GM12878 (cell line): ENCODE measurements around the gene CLDN14. TPM values are rescaled to one million over a fixed set of nuclear protein-coding genes. Genes with fewer than 3 reads are reported as not detected.

Source experiments
- NRF1 ChIP-seq: conservative IDR thresholded peaks from 2 replicates; pipeline ENCODE4 v1.6.1; 2011; ENCODE audit warnings: mild to moderate bottlenecking, low read depth, low read length, improper control_type of control experiment
- polyA plus RNA-seq, 11 experiments: library from polyadenylated mRNA; depleted of rRNA in 4 of 11; unstranded in 6 of 11; stranded (reverse) in 5 of 11; fragments of >200 nt; fragmentation: Nextera tagmentation in 4 of 11; fragmentation: Illumina TruSeq in 1 of 11; extraction: Ambion mirVana in 4 of 11; extraction: Trizol in 1 of 11; gene quantifications; 1 replicate in 1 of 11; 2 replicates in 10 of 11; pipeline versions ENCODE4 v1.2.1 to v1.2.3, GENCODE V29; 2011 to 2016; ENCODE audit warnings: inconsistent platforms in 2 of 11, missing spikeins in 2 of 11, low read depth in 1 of 11
- total RNA-seq, 4 experiments: library from RNA; depleted of rRNA in 3 of 4; stranded (reverse); fragments of >200 nt in 3 of 4; fragmentation: Illumina TruSeq in 1 of 4; extraction: Trizol in 1 of 4; gene quantifications; 2 replicates each; pipeline versions ENCODE4 v1.2.1 to v1.2.3, GENCODE V29; 2013 to 2021

The CLDN14 gene
- total and polyA plus RNA-seq, 10 of the 15 experiments (the other 5 are each of a cell fraction or from before 2014, with no cell fraction given): 0.90 to 19.4 (median 6.6) TPM

DNA sequence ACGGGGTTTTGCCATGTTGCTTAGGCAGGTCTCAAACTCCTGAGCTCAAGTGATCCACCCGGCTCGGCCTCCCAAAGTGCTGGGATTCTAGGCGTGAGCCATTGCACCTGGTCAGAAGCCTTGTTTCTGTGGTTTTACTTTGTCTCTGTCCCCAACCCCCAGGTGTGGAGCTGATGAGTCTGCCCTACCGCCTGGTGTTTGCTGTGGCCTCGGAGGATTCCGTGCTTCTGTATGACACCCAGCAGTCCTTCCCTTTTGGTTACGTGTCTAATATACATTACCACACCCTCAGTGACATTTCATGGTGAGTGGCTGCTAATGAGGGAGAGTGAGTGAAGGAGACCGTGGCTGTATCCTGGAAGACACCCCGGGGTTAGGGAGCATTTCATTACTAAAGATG, 68.6 kb downstream of the CLDN14 start (continued):
- no peak for TF ChIP-seq NRF1

Other genes with a start within 250 kb of the CLDN14 start
- gene MORC3, start 159.9 kb downstream of the CLDN14 start, total RNA-seq (2014; rRNA removed): 18.7 and 20.5 TPM in 2 replicates
- gene MORC3, start 159.9 kb downstream of the CLDN14 start, total RNA-seq (2014; rRNA removed; fragmentation: Illumina TruSeq; extraction: Trizol): 29.9 and 31.6 TPM in 2 replicates
- 15.8 and 16.2 TPM in 2 replicates for gene MORC3, start 159.9 kb downstream of the CLDN14 start, total RNA-seq (2021)
- gene MORC3, start 159.9 kb downstream of the CLDN14 start, polyA plus RNA-seq (2011; rRNA removed): 22.6 and 40.2 TPM in 2 replicates
- 19.1 and 24.4 TPM in 2 replicates for gene MORC3, start 159.9 kb downstream of the CLDN14 start, polyA plus RNA-seq (2014; fragmentation: Illumina TruSeq; extraction: Trizol)
- gene MORC3, start 159.9 kb downstream of the CLDN14 start, polyA plus RNA-seq (2014; fragmentation: Nextera tagmentation; extraction: Ambion mirVana): 1 to 10 TPM; 5.5 to 7.1 TPM
- gene MORC3, start 159.9 kb downstream of the CLDN14 start, polyA plus RNA-seq (2014; rRNA removed): 13.1 and 16.8 TPM in 2 replicates
- 10 to 100 TPM; 13.1 to 15.2 TPM for gene MORC3, start 159.9 kb downstream of the CLDN14 start, polyA plus RNA-seq (2016; fragmentation: Nextera tagmentation; extraction: Ambion mirVana)
- 12.8 and 13.7 TPM in 2 replicates for gene CHAF1B, start 94.7 kb downstream of the CLDN14 start, total RNA-seq (2014; rRNA removed)
- gene CHAF1B, start 94.7 kb downstream of the CLDN14 start, total RNA-seq (2014; rRNA removed; fragmentation: Illumina TruSeq; extraction: Trizol): 14.6 and 16.4 TPM in 2 replicates
- gene CHAF1B, start 94.7 kb downstream of the CLDN14 start, total RNA-seq (2021): 24.8 TPM in 2 replicates
- 13.6 and 18.2 TPM in 2 replicates for gene CHAF1B, start 94.7 kb downstream of the CLDN14 start, polyA plus RNA-seq (2011; rRNA removed)
- gene CHAF1B, start 94.7 kb downstream of the CLDN14 start, polyA plus RNA-seq (2014; fragmentation: Illumina TruSeq; extraction: Trizol): 18.8 and 21.4 TPM in 2 replicates
- gene CHAF1B, start 94.7 kb downstream of the CLDN14 start, polyA plus RNA-seq (2014; fragmentation: Nextera tagmentation; extraction: Ambion mirVana): 1 to 10 TPM; 5.9 TPM
- 15.1 and 15.2 TPM in 2 replicates for gene CHAF1B, start 94.7 kb downstream of the CLDN14 start, polyA plus RNA-seq (2014; rRNA removed)
- gene CHAF1B, start 94.7 kb downstream of the CLDN14 start, polyA plus RNA-seq (2016; fragmentation: Nextera tagmentation; extraction: Ambion mirVana): 10 to 100 TPM; 31.4 to 31.5 TPM
- not detected in 2 replicates for gene SIM2, start 219.0 kb upstream of the CLDN14 start, total RNA-seq (2014; rRNA removed)
- not detected in 2 replicates for gene SIM2, start 219.0 kb upstream of the CLDN14 start, total RNA-seq (2014; rRNA removed; fragmentation: Illumina TruSeq; extraction: Trizol)
- 0.15 TPM in 1 of 2 replicates, not detected in the other for gene SIM2, start 219.0 kb upstream of the CLDN14 start, total RNA-seq (2021)
- gene SIM2, start 219.0 kb upstream of the CLDN14 start, polyA plus RNA-seq (2011; rRNA removed): not detected in 2 replicates
- gene SIM2, start 219.0 kb upstream of the CLDN14 start, polyA plus RNA-seq (2014; fragmentation: Illumina TruSeq; extraction: Trizol): not detected in 2 replicates
- under 1 TPM in 1 of 2 experiments, not detected in 1; 0.02 TPM for gene SIM2, start 219.0 kb upstream of the CLDN14 start, polyA plus RNA-seq (2014; fragmentation: Nextera tagmentation; extraction: Ambion mirVana)
- not detected in 2 replicates for gene SIM2, start 219.0 kb upstream of the CLDN14 start, polyA plus RNA-seq (2014; rRNA removed)
- gene SIM2, start 219.0 kb upstream of the CLDN14 start, polyA plus RNA-seq (2016; fragmentation: Nextera tagmentation; extraction: Ambion mirVana): under 1 TPM in 1 of 2 experiments, not detected in 1; 0.05 TPM